ENCODE results near the gene DLX2.

DLX2 gene

GRCh38 chr2:172094294-172095145, 8.2 kb downstream of the DLX2 start:
- no peak for ATAC-seq
- DNase-seq, result no peak

GRCh38 chr2:172093416-172094293, 9.0 kb downstream of the DLX2 start:
- no peak for DNase-seq
- ATAC-seq, result no peak

DNA sequence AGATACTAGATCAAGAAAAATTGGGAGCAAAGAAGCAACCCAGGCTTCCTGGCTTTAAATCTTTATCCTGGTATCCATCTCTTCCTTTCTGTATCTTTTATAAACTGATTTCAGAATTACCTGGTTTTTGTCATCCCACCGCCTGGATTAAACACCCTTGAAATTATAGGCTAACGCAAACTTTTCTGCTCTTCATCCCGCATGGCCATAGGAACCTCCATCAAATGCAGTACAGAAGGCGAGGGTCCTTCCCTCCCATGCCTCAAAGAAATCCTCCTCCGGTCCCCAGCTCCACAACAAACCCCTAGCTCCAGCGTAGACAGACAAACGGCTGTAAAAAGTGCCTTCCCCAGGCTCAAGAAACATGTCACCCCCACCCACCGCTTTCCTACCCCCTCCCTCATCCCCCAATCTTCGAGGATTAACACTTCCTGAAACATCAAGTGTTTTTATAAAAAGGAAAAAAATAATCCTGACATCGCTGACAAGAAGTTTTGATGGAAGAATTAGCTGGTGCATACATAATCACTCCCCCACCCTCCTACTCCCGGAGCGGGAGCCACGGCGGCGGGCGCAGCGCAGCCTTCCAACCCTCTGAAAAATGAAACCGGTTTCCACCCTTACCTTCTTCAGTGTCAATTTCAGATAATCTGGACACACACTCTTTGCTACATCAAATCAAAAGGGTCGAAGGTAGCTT, 9.8 kb downstream of the DLX2 start:
- no peak for DNase-seq
- ATAC-seq, result no peak

- DNase-seq (no peak), ATAC-seq (no peak)
These were observed 10.7 kb downstream of the DLX2 start for GRCh38 chr2:172091761-172092566.

GRCh38 chr2:172091000-172091641, 11.6 kb downstream of the DLX2 start:
- DNase-seq (no peak), ATAC-seq (no peak)

- no peak for ATAC-seq
- no peak for DNase-seq
These were observed 12.4 kb downstream of the DLX2 start for GRCh38 chr2:172090044-172090961.

DNA sequence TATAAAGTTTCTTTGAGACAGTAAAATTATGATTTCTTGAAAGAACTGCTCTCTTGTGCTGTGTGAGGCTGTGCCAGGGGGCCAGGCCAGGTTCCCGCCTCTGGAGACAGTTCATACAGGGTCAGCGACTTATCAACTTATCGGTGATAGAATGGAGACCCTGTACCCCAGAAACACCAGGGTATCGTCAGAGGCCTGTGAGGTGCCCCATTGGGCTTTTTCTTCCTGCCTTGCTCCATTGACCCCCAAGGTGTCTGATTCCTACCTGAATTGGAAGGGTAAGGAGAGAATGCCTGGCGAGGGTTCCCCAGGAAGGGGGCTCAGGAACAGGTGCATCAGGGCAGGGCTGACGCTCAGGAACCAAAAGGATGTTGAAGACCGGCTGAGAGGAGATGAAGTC, 13.1 kb downstream of the DLX2 start:
- no peak for DNase-seq
- no peak for ATAC-seq

DNA sequence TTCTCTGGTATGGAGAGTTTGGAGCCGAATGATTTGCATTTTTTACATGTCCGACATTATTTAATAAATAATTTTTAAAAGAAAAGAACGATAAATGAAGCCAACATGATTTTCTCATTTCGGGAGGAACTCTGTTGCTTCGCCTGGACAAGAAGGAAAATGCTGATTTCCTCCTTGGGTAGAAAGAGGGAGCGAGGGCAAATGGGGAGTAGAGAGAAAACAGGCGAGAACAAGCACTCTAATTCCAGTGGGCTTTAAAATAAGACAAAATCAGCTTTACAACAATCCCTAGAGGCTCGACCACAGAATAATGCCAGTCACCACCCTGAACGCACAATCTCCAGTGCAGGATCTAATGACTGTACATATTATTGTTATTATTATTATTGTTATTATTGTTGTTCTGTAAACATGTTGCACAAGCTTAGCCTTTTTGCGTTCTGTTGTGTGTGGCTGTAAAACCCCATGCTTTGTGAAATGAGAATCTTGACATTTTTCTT, 13.6 kb downstream of the DLX2 start:
- ATAC-seq (no peak), DNase-seq (no peak)

- DNase-seq (no peak), ATAC-seq (no peak)
These were observed 14.3 kb downstream of the DLX2 start for GRCh38 chr2:172088245-172089004.

DNA sequence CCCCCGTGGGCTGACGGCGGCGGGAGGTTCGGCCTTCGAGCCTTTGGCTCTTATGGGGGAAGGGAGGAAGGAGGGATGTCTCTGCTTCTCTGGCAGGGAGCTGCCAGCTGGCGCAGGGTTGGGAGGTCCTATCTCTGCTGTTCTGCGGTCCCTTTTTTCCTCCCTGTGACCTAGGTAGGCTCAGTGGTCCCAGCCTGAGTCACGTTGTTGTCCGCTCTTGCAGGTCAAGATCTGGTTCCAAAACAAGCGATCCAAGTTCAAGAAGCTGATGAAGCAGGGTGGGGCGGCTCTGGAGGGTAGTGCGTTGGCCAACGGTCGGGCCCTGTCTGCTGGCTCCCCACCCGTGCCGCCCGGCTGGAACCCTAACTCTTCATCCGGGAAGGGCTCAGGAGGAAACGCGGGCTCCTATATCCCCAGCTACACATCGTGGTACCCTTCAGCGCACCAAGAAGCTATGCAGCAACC, 14.9 kb downstream of the DLX2 start:
- ATAC-seq (no peak), DNase-seq (no peak)

- DNase-seq, result no peak
These were observed 15.4 kb downstream of the DLX2 start for GRCh38 chr2:172087207-172087779.

GRCh38 chr2:172086241-172087206, 16.2 kb downstream of the DLX2 start:
- peak; percentile 33 for ATAC-seq
- peak; percentile 60 for DNase-seq

More at GRCh38 chr2:172087207-172087779, 15.4 kb downstream of the DLX2 start:
- no peak for ATAC-seq

DNA sequence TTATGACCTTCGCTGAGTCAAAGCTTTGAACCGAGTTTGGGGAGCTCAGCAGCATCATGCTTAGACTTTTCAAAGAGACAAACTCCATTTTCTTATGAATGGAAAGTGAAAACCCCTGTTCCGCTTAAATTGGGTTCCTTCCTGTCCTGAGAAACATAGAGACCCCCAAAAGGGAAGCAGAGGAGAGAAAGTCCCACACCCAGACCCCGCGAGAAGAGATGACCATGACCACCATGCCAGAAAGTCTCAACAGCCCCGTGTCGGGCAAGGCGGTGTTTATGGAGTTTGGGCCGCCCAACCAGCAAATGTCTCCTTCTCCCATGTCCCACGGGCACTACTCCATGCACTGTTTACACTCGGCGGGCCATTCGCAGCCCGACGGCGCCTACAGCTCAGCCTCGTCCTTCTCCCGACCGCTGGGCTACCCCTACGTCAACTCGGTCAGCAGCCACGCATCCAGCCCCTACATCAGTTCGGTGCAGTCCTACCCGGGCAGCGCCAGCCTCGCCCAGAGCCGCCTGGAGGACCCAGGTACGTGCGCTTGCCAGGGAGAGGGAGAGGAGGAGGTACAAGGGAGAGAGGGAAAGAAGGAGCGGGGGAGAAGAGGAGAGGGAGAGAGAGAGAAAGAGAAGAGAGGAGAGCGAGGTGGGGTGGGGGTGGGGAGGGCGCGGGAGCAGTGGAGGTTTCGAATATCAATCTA, 17.1 kb downstream of the DLX2 start, which contains the start of gene DLX1:
DLX1 (plus strand) TSS at position 48 of the 700 bp plus-strand sequence; CDS start at position 219, 171 bp downstream.
- no peak for ATAC-seq

DNA sequence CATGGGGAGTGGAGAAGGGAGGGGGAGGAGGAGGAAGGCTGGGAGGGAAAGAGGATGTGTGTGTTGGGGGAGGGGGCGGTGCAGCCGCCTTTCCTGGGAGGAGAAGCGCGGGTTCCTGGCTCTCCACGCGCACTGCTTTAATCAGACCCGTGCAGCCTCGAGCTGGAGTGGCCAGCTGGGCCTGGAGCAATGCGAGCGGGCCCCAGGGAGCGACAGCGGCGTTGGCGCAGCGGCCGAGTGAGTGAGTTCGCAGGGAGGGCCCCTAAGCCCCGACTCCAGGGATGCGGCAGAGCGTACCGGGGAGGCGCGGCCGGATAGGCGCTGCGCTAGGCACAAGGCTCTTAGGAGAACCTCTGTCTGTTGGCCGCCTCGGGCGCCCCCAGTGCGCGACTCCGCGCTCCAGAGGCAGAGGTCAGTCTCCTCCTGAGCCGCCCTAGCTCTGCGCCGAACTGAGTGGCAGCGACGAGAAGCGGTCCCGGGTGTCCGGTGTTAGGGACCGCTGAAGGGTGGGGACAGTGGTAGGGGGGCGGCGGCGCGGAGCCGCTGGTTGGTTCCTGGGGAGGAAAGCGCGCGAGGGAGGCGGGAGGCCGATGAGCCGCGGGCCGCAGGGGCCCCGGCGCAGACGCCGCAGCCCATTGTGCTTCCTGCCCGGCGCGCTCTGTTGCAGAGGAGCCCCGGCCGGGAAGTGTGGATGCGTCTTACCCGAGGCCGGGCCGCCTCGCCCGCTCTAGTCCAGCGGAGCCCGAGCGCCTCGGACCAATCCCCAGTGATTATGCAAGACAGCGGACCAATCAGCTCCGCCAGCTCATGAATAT, 17.8 kb downstream of the DLX2 start:
- DNase-seq (peak; percentile 64), ATAC-seq (peak; percentile 77)

More for the DNA sequence above, 17.1 kb downstream of the DLX2 start, which contains the start of gene DLX1:
- no peak for DNase-seq

DNA sequence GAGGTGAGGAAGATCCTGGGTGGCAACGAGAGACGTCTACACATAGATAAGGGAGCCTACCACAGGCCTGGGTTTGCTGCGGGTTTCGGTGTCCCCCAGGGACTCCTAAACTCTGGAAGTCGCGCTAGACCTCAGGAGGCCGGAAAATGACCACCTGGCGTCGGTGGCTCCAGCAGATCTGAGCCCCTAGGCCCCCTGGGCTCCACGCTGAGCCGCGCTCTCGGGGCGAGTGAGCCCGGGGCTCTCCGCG, 18.4 kb downstream of the DLX2 start:
- DNase-seq, result no peak
- no peak for ATAC-seq

Data from stimulated activated naive CD8-positive, alpha-beta T cell treated with anti-CD3 and anti-CD28 coated beads, Interleukin-15, Interleukin-2, amounts not matched to agents 100 U/mL and 50 U/mL, for 24 hours (primary cell).